ENCODE data around the gene ATP9A. TPM values are rescaled to one million over a fixed set of nuclear protein-coding genes. Genes with fewer than 3 reads are reported as not detected.
A peak's percentile ranks its signal among the peaks of the same experiment; 100 is the strongest.

ATP9A gene
- total RNA-seq, 1 experiment from 2014 or later: 12.1 TPM

- Mint-ChIP-seq H3K36me3 (ENCODE audit: insufficient read depth in 1 of 3, low read depth in 3 of 3) (no peaks in the 10 kb centered on the region; a peak in 1 of 7 replicates), H3K27me3 (ENCODE audit: low read depth) (no peaks in the 10 kb centered on the region), H3K4me3 (peak overlapping the region in 1 of 2 experiments; percentile 58; a peak in 1 of 5 replicates), H3K27ac (0 out of 7 replicates have a peak overlapping the region, but pooled peaks of 1 of the 3 experiments have one; percentile 92), H3K9me3 (no peaks in the 10 kb centered on the region), H3K4me1 (peaks cover 6 to 10% of the 10 kb centered on the region in 2 experiments; a peak in 3 of 4 replicates)
- no peaks in the 10 kb centered on the region for H3K27me3 ChIP-seq (ENCODE audit: insufficient read depth, low read length)
- H2BK120ac ChIP-seq (ENCODE audit: low read depth, low read length, poor library complexity, severe bottlenecking): no peak overlapping the region
- H3K18ac ChIP-seq (ENCODE audit: insufficient read length, low read depth, low read length): no peak overlapping the region
- H2BK5ac ChIP-seq (ENCODE audit: insufficient read length, low read length): no peak overlapping the region
- H3K9me3 ChIP-seq (ENCODE audit: control insufficient read depth, low read depth, low read length): no peaks in the 10 kb centered on the region
- no peak overlapping the region for H3K14ac ChIP-seq (ENCODE audit: insufficient read depth, low read length)
- H2BK12ac ChIP-seq (ENCODE audit: insufficient read length, low read depth, low read length): no peak overlapping the region
- H2AFZ ChIP-seq (ENCODE audit: low read length): no peak overlapping the region
- no peak overlapping the region for H2BK20ac ChIP-seq (ENCODE audit: low read depth, low read length, poor library complexity, severe bottlenecking)
- no peak overlapping the region for H4K8ac ChIP-seq (replicated peaks; ENCODE audit: insufficient read length, low read depth, low read length)
- no peak overlapping the region for H3K56ac ChIP-seq (ENCODE audit: insufficient read length, low read depth, low read length)
- H3K4me1 ChIP-seq (ENCODE audit: insufficient read depth, low read length): no peaks in the 10 kb centered on the region
- H3K27ac ChIP-seq (ENCODE audit: insufficient read length, low read depth, low read length): no peak overlapping the region
- peak; percentile 84 for TF ChIP-seq CTCF (conservative IDR thresholded peaks at IDR 0.05)
- no peak overlapping the region for H3K9ac ChIP-seq (ENCODE audit: extremely low read depth, insufficient read length, low read length)
- H3K4ac ChIP-seq (ENCODE audit: low read depth, low read length): no peak overlapping the region
- H4K5ac ChIP-seq (ENCODE audit: insufficient read length, low read depth, low read length): peak overlapping the region; percentile 39
- WGBS (ENCODE audit: extremely low coverage, insufficient read length, low lambda C conversion rate): no CpG with 5 or more reads among the region's 17 CpGs
- peak; percentile 89 for DNase-seq
- H3K23me2 ChIP-seq (ENCODE audit: insufficient read length, low read depth, low read length, poor library complexity, severe bottlenecking): no peaks in the 10 kb centered on the region
- no peak overlapping the region for H3K4me2 ChIP-seq (ENCODE audit: insufficient read depth, insufficient read length, low read length)
- no peak overlapping the region for H2BK15ac ChIP-seq (ENCODE audit: low read depth, low read length)
- no peaks in the 10 kb centered on the region for H3K79me1 ChIP-seq (ENCODE audit: insufficient read depth, low read depth, low read length, poor library complexity, severe bottlenecking)
- H4K20me1 ChIP-seq (ENCODE audit: control insufficient read depth, insufficient read depth, insufficient read length): no peaks in the 10 kb centered on the region
- H4K91ac ChIP-seq (ENCODE audit: insufficient read length, low read depth, low read length): no peak overlapping the region
- H3T11ph ChIP-seq (ENCODE audit: low read length): no peak overlapping the region
- no peak overlapping the region for H2AK5ac ChIP-seq (ENCODE audit: insufficient read length, low read length)
- H3K23ac ChIP-seq (ENCODE audit: insufficient read length, low read depth, low read length): no peak overlapping the region
- H3K79me2 ChIP-seq (ENCODE audit: insufficient read depth, low read length): no peaks in the 10 kb centered on the region
Observed at GRCh38 chr20:51624157-51624731, 143.9 kb downstream of the ATP9A start.

Measured in H9 (cell line).